ENCODE results near the gene ANKRD34A. TPM values are rescaled to one million over a fixed set of nuclear protein-coding genes. Genes with fewer than 3 reads are reported as not detected.

ANKRD34A gene
- total RNA-seq, 1 donor from 2014 or later: under 0.01 TPM

DNA sequence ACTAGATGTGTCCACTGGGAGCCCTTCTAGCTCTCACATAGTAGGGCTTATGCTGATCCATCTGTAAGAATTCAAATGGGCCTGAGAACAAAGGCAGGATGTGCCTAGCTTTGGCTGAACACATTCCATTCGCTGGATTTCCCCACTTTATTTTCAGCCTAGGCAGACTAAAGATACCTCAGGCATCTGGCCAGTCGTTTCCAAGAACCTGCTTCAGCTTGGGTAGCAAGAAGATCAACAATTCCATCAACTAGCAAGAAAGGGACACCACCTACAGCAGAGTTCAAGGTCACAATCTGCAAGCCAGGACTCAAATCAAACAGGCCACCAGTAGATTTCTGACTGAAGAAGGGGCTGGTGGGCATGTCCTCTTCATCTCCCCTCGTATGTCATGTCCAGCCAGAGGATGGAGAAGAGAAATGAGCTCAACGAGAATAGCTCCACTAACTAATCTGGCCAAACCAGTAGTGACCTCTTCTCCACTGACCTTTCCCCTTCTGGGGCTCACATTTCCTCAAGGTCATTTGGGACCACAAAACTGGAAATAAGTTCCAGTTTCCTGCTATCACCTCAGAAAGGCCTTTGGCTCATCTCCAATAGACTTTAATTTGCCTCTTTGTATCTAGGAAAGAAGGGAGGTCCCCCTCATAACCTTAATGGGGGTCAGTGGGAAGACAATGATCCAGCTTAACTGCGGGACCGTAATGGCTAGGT lies 17.8 kb upstream of the ANKRD34A start:
- peak overlapping the region; percentile 44 to 54 (median 45) for H3K4me3 ChIP-seq (ENCODE audit: low read length in 3 of 3)
- H3K36me3 ChIP-seq (ENCODE audit: control insufficient read depth in 3 of 3, insufficient read depth in 3 of 3, low read length in 3 of 3): no peaks in the 10 kb centered on the region
- no peaks in the 10 kb centered on the region for H3K27me3 ChIP-seq (ENCODE audit: control insufficient read depth in 3 of 3, insufficient read depth in 3 of 3, low read length in 3 of 3)
- peak overlapping the region; percentile 9 to 52 (median 23) for H3K9ac ChIP-seq (ENCODE audit: low read depth in 1 of 3, low read length in 3 of 3)
- peak overlapping the region; percentile 94 for H3K27ac ChIP-seq (ENCODE audit: low read depth, low read length)
- H3K4me1 ChIP-seq (ENCODE audit: control insufficient read depth in 3 of 3, insufficient read depth in 3 of 3, low read length in 3 of 3): peaks cover 84 to 90% (median 90%) of the 10 kb centered on the region in 3 donors
- H3K9me3 ChIP-seq (ENCODE audit: control insufficient read depth in 3 of 3, low read length in 3 of 3): no peaks in the 10 kb centered on the region

DNA sequence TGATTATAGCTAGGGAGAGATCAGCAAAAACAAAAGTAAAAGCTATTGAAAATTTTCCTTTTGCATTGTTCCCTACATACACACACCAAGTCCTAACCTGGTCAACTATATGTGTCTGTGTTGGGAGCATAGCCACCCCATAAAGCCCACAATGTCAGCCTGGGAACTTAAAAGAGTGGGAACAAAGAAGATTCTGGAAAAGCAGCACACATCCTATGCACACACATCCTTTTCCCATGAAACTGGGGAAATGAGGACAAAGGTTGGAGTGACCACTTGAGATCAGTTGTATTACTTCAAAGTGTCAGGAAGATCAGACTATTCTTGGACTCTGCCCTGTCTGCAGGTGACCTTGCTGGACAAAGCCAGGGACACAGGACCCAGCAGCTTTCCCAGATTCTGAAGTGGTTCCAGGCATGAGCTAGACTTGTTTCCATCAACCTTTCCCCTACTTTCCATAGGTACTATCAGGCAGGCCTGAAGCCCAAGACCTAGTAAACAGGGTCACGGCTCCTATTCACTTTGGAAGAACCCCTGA lies 16.2 kb upstream of the ANKRD34A start:
- Histone ChIP-seq H3K27ac (ENCODE audit: low read depth, low read length) (peak overlapping the region; percentile 94), H3K4me3 (ENCODE audit: low read length in 3 of 3) (peak overlapping the region in 2 of 3 donors; percentile 33 to 52), H3K4me1 (ENCODE audit: control insufficient read depth in 3 of 3, insufficient read depth in 3 of 3, low read length in 3 of 3) (peaks cover 73 to 80% (median 80%) of the 10 kb centered on the region in 3 donors), H3K27me3 (ENCODE audit: control insufficient read depth in 3 of 3, insufficient read depth in 3 of 3, low read length in 3 of 3) (no peaks in the 10 kb centered on the region), H3K9ac (ENCODE audit: low read depth in 1 of 3, low read length in 3 of 3) (peak overlapping the region; percentile 60 to 73 (median 69)), H3K36me3 (ENCODE audit: control insufficient read depth in 3 of 3, insufficient read depth in 3 of 3, low read length in 3 of 3) (no peaks in the 10 kb centered on the region), H3K9me3 (ENCODE audit: control insufficient read depth in 3 of 3, low read length in 3 of 3) (no peaks in the 10 kb centered on the region)

DNA sequence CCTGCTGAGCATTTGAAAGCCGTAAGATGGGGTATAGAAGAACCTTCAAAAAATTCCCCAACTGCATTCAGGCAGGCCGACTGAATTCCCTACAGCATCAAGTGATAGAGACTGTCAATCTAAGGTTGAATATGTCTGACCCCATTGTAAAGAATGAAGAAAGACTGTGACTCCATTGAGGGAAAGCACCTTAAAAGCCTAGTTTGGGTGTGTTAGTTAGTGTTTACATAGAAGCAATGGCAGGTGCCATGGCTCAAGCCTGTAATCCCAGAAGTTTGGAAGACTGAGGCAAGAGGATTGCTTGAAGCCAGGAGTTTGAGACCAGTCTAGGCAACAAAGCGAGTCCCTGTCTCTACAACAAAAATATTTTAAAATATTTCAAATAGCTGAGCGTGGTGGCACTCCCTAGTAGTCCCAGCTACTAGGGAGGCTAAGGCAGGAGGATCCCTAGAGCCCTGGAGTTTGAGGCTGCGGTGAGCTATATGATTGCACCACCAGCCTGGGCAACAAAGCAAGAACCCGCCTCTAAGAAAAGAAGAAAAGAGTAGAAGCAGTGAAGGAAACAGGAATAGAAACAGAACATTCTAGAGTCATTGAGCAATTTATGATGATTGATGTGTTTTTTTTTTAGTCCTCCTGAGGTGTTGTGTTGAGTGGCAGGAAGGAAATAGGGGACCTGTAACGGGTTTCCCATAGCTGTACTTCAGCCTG lies 15.5 kb upstream of the ANKRD34A start:
- H3K4me1 ChIP-seq (ENCODE audit: control insufficient read depth in 3 of 3, insufficient read depth in 3 of 3, low read length in 3 of 3): peaks cover 67 to 74% (median 73%) of the 10 kb centered on the region in 3 donors
- H3K36me3 ChIP-seq (ENCODE audit: control insufficient read depth in 3 of 3, insufficient read depth in 3 of 3, low read length in 3 of 3): peaks cover 0 to 3% (median 2%) of the 10 kb centered on the region in 3 donors
- H3K27me3 ChIP-seq (ENCODE audit: control insufficient read depth in 3 of 3, insufficient read depth in 3 of 3, low read length in 3 of 3): no peaks in the 10 kb centered on the region
- peak overlapping the region; percentile 60 to 73 (median 69) for H3K9ac ChIP-seq (ENCODE audit: low read depth in 1 of 3, low read length in 3 of 3)
- no peaks in the 10 kb centered on the region for H3K9me3 ChIP-seq (ENCODE audit: control insufficient read depth in 3 of 3, low read length in 3 of 3)
- peak overlapping the region; percentile 94 for H3K27ac ChIP-seq (ENCODE audit: low read depth, low read length)
- peak overlapping the region; percentile 24 to 52 (median 33) for H3K4me3 ChIP-seq (ENCODE audit: low read length in 3 of 3)

DNA sequence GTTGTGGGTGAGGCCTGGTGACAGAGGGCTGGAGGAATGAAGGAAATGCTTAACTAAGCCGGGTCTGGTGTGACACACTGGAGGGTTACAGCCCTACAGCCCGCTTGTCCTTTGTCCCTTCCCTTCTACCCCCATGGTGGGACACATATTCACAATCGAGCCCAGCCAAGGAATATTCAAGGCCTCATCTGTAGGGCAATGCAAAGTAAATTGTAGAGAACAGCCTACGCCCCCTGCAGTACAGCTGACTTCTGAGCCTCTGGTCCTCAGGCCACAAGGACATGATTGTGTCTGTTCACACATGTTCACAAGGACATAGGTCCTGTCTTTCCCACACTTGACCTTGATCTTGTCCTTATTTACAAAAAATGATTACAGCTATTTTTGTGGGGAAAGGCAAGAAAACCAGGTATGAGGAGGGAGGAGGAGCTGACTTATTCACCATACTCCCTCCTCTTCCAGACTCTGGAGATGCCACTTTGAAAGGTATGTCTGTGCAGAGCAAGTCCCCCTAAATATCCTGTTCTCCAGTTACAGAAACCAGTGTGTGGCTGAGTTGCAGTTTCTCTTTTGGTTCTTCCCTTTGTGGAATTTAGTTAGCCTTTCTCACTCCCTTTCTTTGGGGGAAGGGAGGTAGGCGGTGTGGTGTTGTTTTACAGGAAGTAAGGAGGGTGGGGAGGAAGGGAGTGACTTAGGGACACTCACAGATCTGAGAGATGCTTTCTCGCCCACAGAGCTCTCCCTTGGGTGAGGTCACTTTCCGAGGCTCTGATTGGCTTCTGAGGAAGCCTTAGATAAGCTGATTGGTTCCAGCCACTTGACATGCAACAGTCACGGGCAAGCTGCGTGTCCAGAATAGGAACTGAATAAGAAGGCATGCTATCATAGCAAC lies 14.7 kb upstream of the ANKRD34A start:
- peak overlapping the region; percentile 37 to 68 (median 42) for H3K4me3 ChIP-seq (ENCODE audit: low read length in 3 of 3)
- H3K36me3 ChIP-seq (ENCODE audit: control insufficient read depth in 3 of 3, insufficient read depth in 3 of 3, low read length in 3 of 3): peaks cover 0 to 5% (median 2%) of the 10 kb centered on the region in 3 donors
- H3K9me3 ChIP-seq (ENCODE audit: control insufficient read depth in 3 of 3, low read length in 3 of 3): no peaks in the 10 kb centered on the region
- H3K27me3 ChIP-seq (ENCODE audit: control insufficient read depth in 3 of 3, insufficient read depth in 3 of 3, low read length in 3 of 3): no peaks in the 10 kb centered on the region
- peaks cover 60 to 67% (median 67%) of the 10 kb centered on the region in 3 donors for H3K4me1 ChIP-seq (ENCODE audit: control insufficient read depth in 3 of 3, insufficient read depth in 3 of 3, low read length in 3 of 3)
- peak overlapping the region; percentile 70 to 80 (median 74) for H3K9ac ChIP-seq (ENCODE audit: low read depth in 1 of 3, low read length in 3 of 3)
- peak overlapping the region; percentile 94 for H3K27ac ChIP-seq (ENCODE audit: low read depth, low read length)

DNA sequence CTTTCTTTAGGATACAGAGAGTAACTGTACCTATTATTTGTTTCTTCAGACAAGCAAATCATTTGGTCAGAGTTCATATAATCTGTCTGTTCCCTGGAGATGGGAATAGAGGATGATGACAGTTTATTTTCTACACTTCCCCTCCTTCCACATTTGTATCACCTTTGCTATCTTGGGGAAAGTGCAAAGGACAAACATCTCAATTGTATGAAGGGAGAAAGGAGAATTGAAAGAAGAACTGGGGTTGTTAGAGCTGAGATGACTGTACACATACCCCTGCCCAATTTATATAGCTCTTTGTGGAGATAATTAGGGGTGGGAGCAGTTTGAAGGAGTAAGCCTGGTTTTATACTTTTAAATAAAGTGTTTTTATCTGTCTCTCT lies 14.1 kb upstream of the ANKRD34A start:
- H3K36me3 ChIP-seq (ENCODE audit: control insufficient read depth in 3 of 3, insufficient read depth in 3 of 3, low read length in 3 of 3): peaks cover 0 to 5% (median 2%) of the 10 kb centered on the region in 3 donors
- H3K27me3 ChIP-seq (ENCODE audit: control insufficient read depth in 3 of 3, insufficient read depth in 3 of 3, low read length in 3 of 3): no peaks in the 10 kb centered on the region
- H3K9me3 ChIP-seq (ENCODE audit: control insufficient read depth in 3 of 3, low read length in 3 of 3): no peaks in the 10 kb centered on the region
- peak overlapping the region; percentile 70 to 80 (median 74) for H3K9ac ChIP-seq (ENCODE audit: low read depth in 1 of 3, low read length in 3 of 3)
- H3K4me3 ChIP-seq (ENCODE audit: low read length in 3 of 3): peak overlapping the region; percentile 37 to 68 (median 42)
- peak overlapping the region; percentile 94 for H3K27ac ChIP-seq (ENCODE audit: low read depth, low read length)
- peaks cover 58 to 61% (median 61%) of the 10 kb centered on the region in 3 donors for H3K4me1 ChIP-seq (ENCODE audit: control insufficient read depth in 3 of 3, insufficient read depth in 3 of 3, low read length in 3 of 3)

DNA sequence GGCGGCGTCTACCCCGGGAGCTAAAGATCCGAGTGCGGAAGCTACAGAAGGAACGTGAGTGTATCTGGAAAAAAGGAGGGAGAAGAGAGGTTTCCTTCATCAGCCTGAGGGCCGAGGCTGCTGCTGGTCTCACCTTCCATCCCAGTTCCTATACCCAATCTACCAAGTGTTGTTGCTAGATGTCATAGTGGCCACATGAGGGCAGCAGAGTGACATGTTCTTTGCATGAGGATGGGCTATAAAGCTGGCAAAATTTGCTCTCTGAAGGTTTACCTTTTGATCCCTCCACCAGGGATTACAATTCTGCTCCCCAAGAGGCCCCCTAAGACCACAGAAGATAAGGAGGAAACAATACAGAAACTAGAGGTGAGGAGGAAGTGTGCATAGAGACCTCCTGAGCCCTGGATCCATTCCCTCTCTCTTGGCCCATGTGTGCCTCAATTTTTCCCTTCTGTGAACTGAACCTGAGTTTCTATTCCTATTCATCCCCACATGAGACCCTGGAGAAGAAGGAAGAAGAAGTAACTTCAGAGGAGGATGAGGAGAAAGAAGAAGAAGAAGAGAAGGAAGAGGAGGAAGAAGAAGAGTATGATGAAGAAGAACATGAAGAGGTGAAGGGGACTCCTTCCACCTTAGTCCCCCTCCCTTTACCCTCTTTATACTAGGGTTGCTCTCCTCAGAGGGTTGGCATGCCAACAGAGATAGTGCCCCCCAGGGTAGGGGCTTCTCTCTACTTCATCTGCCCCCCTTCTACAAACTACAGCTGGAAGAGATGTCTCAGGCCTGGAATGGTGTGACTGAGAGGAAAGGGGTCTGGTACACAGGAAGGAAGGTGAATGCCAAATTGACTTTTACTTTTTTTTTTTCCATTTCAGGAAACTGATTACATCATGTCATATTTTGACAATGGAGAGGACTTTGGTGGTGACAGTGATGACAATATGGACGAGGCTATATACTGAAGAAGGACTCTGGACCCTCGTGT lies 13.4 kb upstream of the ANKRD34A start:
- H3K4me1 ChIP-seq (ENCODE audit: control insufficient read depth in 3 of 3, insufficient read depth in 3 of 3, low read length in 3 of 3): peaks cover 54% of the 10 kb centered on the region in 3 donors
- no peaks in the 10 kb centered on the region for H3K9me3 ChIP-seq (ENCODE audit: control insufficient read depth in 3 of 3, low read length in 3 of 3)
- H3K9ac ChIP-seq (ENCODE audit: low read depth in 1 of 3, low read length in 3 of 3): peak overlapping the region; percentile 64 to 80 (median 74)
- no peaks in the 10 kb centered on the region for H3K27me3 ChIP-seq (ENCODE audit: control insufficient read depth in 3 of 3, insufficient read depth in 3 of 3, low read length in 3 of 3)
- H3K36me3 ChIP-seq (ENCODE audit: control insufficient read depth in 3 of 3, insufficient read depth in 3 of 3, low read length in 3 of 3): peaks cover 0 to 5% (median 2%) of the 10 kb centered on the region in 3 donors
- H3K4me3 ChIP-seq (ENCODE audit: low read length in 3 of 3): peak overlapping the region in 1 of 3 donors; percentile 68
- H3K27ac ChIP-seq (ENCODE audit: low read depth, low read length): peak overlapping the region; percentile 94

DNA sequence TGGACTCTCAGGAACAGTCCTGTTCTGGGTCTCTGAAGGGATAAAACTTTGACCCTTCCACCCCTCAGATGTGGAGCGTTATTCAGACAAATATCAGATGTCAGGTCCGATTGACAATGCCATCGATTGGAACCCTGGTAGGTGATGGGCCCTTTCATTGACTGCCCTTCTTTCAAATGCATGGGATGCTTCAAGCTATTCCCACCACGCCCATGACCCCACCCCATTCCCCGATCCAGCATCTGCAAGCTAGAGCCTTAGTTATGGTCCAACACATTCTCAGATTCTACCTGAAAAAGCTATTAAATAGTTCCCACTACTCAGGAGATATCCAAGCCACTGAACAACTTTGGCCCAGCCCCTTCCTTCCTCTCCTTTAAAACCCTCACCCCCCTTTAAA lies 12.6 kb upstream of the ANKRD34A start:
- H3K36me3 ChIP-seq (ENCODE audit: control insufficient read depth in 3 of 3, insufficient read depth in 3 of 3, low read length in 3 of 3): peaks cover 0 to 5% (median 2%) of the 10 kb centered on the region in 3 donors
- no peaks in the 10 kb centered on the region for H3K27me3 ChIP-seq (ENCODE audit: control insufficient read depth in 3 of 3, insufficient read depth in 3 of 3, low read length in 3 of 3)
- no peak overlapping the region for H3K9ac ChIP-seq (ENCODE audit: low read depth in 1 of 3, low read length in 3 of 3)
- no peaks in the 10 kb centered on the region for H3K9me3 ChIP-seq (ENCODE audit: control insufficient read depth in 3 of 3, low read length in 3 of 3)
- no peak overlapping the region for H3K27ac ChIP-seq (ENCODE audit: low read depth, low read length)
- peaks cover 47% of the 10 kb centered on the region in 3 donors for H3K4me1 ChIP-seq (ENCODE audit: control insufficient read depth in 3 of 3, insufficient read depth in 3 of 3, low read length in 3 of 3)
- no peak overlapping the region for H3K4me3 ChIP-seq (ENCODE audit: low read length in 3 of 3)

DNA sequence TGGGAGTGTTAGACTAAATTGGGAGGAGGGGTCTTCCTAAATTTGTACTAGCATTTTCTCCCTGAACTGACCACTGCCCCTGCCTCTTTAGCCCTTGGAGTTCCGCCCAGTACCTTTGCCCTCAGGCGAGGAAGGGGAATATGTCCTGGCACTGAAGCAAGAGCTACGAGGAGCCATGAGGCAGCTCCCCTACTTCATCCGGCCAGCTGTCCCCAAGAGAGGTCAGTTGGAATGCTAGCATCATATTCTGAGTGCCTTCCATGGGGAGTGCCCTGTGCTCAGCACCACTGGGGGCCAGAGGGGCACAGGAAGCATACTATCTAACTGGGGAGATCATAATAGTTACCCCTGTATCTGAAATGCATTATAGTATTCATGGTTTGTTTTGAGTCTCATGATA lies 10.8 kb upstream of the ANKRD34A start:
- H3K4me1 ChIP-seq (ENCODE audit: control insufficient read depth in 3 of 3, insufficient read depth in 3 of 3, low read length in 3 of 3): peaks cover 29% of the 10 kb centered on the region in 3 donors
- H3K9me3 ChIP-seq (ENCODE audit: control insufficient read depth in 3 of 3, low read length in 3 of 3): no peaks in the 10 kb centered on the region
- H3K27me3 ChIP-seq (ENCODE audit: control insufficient read depth in 3 of 3, insufficient read depth in 3 of 3, low read length in 3 of 3): no peaks in the 10 kb centered on the region
- no peak overlapping the region for H3K4me3 ChIP-seq (ENCODE audit: low read length in 3 of 3)
- peaks cover 0 to 5% (median 2%) of the 10 kb centered on the region in 3 donors for H3K36me3 ChIP-seq (ENCODE audit: control insufficient read depth in 3 of 3, insufficient read depth in 3 of 3, low read length in 3 of 3)
- peak overlapping the region in 1 of 3 donors; percentile 43 for H3K9ac ChIP-seq (ENCODE audit: low read depth in 1 of 3, low read length in 3 of 3)
- H3K27ac ChIP-seq (ENCODE audit: low read depth, low read length): no peak overlapping the region
